GM23248 (cell line): ENCODE measurements around the gene TEX261. TPM values are rescaled to one million over a fixed set of nuclear protein-coding genes. Genes with fewer than 3 reads are reported as not detected.

Experiments
- DNase-seq: peaks from one replicate; pipeline ENCODE4 v3.0.0-alpha.2; 2015
- H2AFZ ChIP-seq: fragments of 200-600 bp; sonication (generic); 2 replicates; pipeline ENCODE4 v1.6.1; 2016; ENCODE audit warnings: antibody characterized with exemption
- H3F3A ChIP-seq: fragments of 200-600 bp; sonication (generic); 2 replicates; pipeline ENCODE4 v1.6.1; 2016; ENCODE audit warnings: mild to moderate bottlenecking, antibody characterized with exemption, mixed run types; ENCODE audit not compliant: insufficient read depth
- H3K27ac ChIP-seq: fragments of 200-600 bp; sonication (generic); 2 replicates; pipeline ENCODE4 v1.5.1; 2016; ENCODE audit warnings: mild to moderate bottlenecking
- H3K27me3 ChIP-seq: fragments of 200-600 bp; sonication (generic); replicated peaks from 2 replicates; pipeline ENCODE4 v1.6.1; 2016; ENCODE audit warnings: mild to moderate bottlenecking; ENCODE audit not compliant: insufficient read depth
- H3K36me3 ChIP-seq: fragments of 200-600 bp; sonication (generic); 2 replicates; pipeline ENCODE4 v1.6.1; 2016; ENCODE audit warnings: low read depth, mild to moderate bottlenecking
- H3K4me1 ChIP-seq: fragments of 200-600 bp; sonication (generic); 2 replicates; pipeline ENCODE4 v1.6.1; 2016; ENCODE audit warnings: mild to moderate bottlenecking; ENCODE audit not compliant: insufficient read depth
- H3K4me2 ChIP-seq: fragments of 200-600 bp; sonication (generic); one replicate; pipeline ENCODE4 v1.6.1; 2016; ENCODE audit warnings: mild to moderate bottlenecking; ENCODE audit not compliant: unreplicated experiment
- H3K4me3 ChIP-seq: fragments of 200-600 bp; sonication (generic); 2 replicates; pipeline ENCODE4 v1.5.1; 2016; ENCODE audit warnings: mild to moderate bottlenecking
- H3K79me2 ChIP-seq: fragments of 200-600 bp; sonication (generic); 2 replicates; pipeline ENCODE4 v1.6.1; 2016; ENCODE audit warnings: mild to moderate bottlenecking; ENCODE audit not compliant: insufficient read depth
- H3K9ac ChIP-seq: fragments of 200-600 bp; sonication (generic); 2 replicates; pipeline ENCODE4 v1.6.1; 2016; ENCODE audit warnings: mild to moderate bottlenecking
- H3K9me2 ChIP-seq: fragments of 200-600 bp; sonication (generic); 2 replicates; pipeline ENCODE4 v1.6.1; 2016; ENCODE audit warnings: mixed run types, mild to moderate bottlenecking, moderate library complexity; ENCODE audit not compliant: insufficient read depth
- H3K9me3 ChIP-seq: fragments of 200-600 bp; sonication (generic); one replicate; pipeline ENCODE4 v1.6.1; 2017; ENCODE audit warnings: low read depth
- H4K20me1 ChIP-seq: fragments of 200-600 bp; sonication (generic); 2 replicates; pipeline ENCODE4 v1.6.0; 2016; ENCODE audit not compliant: insufficient read depth
- EZH2 ChIP-seq: fragments of 200-600 bp; sonication (generic); IDR thresholded peaks from 2 replicates; pipeline ENCODE4 v1.6.1; 2018; ENCODE audit warnings: antibody characterized with exemption, mild to moderate bottlenecking; ENCODE audit not compliant: insufficient read depth, poor library complexity, severe bottlenecking
- EZH2phosphoT487 ChIP-seq: fragments of 200-600 bp; sonication (generic); IDR thresholded peaks from 2 replicates; pipeline ENCODE4 v1.6.1; 2018; ENCODE audit warnings: antibody characterized with exemption, moderate library complexity, mild to moderate bottlenecking, low read depth; ENCODE audit not compliant: insufficient read depth
- WGBS, 2 experiments: methylation state at CpG; one replicate each; pipeline ENCODE4 v1.1.6; 2015 to 2017; ENCODE audit warnings: low lambda C conversion rate in 2 of 2, low coverage in 1 of 2; ENCODE audit errors: missing lambda C conversion rate in 2 of 2; 5-methylcytosine and 5-hydroxymethylcytosine counted together
- in situ Hi-C: fragments of 300-500 bp; cut with MboI; formaldehyde crosslinking; loops from 2 replicates; pipeline ENCODE4 v1.15.0; 2020
- polyA plus RNA-seq: library from polyadenylated mRNA; unstranded; fragments of >200 nt; fragmentation: Nextera tagmentation; extraction: Ambion mirVana; gene quantifications from 2 replicates; pipeline ENCODE4 v1.2.1, GENCODE V29; 2016
- total RNA-seq: library from RNA; depleted of rRNA; stranded (reverse); fragments of >200 nt; shearing (Covaris generic); gene quantifications from 2 replicates; pipeline ENCODE4 v1.2.3, GENCODE V29; 2014

TEX261 gene
- total and polyA plus RNA-seq, 2 experiments from 2014 or later: 54.1 to 64.1 TPM

- Histone ChIP-seq H3K9ac (no peak overlapping the region), H3K9me2 (no peaks in the 10 kb centered on the region), H3K4me3 (no peak overlapping the region), H3K27ac (no peak overlapping the region), H3K9me3 (no peaks in the 10 kb centered on the region), H4K20me1 (no peaks in the 10 kb centered on the region), H3K79me2 (no peaks in the 10 kb centered on the region), H3K4me2 (no peak overlapping the region), H3F3A (no peaks in the 10 kb centered on the region), H3K4me1 (no peaks in the 10 kb centered on the region), H2AFZ (no peak overlapping the region), H3K27me3 (no peaks in the 10 kb centered on the region), H3K36me3 (0 out of 2 replicates have a peak, but pooled peaks cover 6% of the 10 kb centered on the region)
- WGBS, 2 experiments: 76 to 81% methylated on average over 8 of the region's 8 CpGs
- TF ChIP-seq EZH2phosphoT487: no peak
- no peak for TF ChIP-seq EZH2
- in situ Hi-C loops: no loop called here
- DNase-seq: no peak
These were observed 11.0 kb downstream of the TEX261 start for GRCh38 chr2:70983506-70984227.

GRCh38 chr2:70982971-70983370 is 11.7 kb downstream of the TEX261 start:
- Histone ChIP-seq H3K79me2 (no peaks in the 10 kb centered on the region), H3K4me2 (no peak overlapping the region), H3K27me3 (no peaks in the 10 kb centered on the region), H3K36me3 (0 out of 2 replicates have a peak, but pooled peaks cover 4% of the 10 kb centered on the region), H3K9me2 (no peaks in the 10 kb centered on the region), H3K27ac (no peak overlapping the region), H3K9ac (no peak overlapping the region), H3F3A (peaks cover 2% of the 10 kb centered on the region; the same call in 1 of the 2 replicates), H4K20me1 (no peaks in the 10 kb centered on the region), H3K9me3 (no peaks in the 10 kb centered on the region), H2AFZ (no peak overlapping the region), H3K4me3 (no peak overlapping the region), H3K4me1 (peaks cover 3% of the 10 kb centered on the region)
- WGBS, 2 experiments: 85 to 95% methylated on average over 3 of the region's 3 CpGs
- TF ChIP-seq EZH2phosphoT487: no peak
- TF ChIP-seq EZH2: no peak
- no peak for DNase-seq
- in situ Hi-C loops: no loop called here

GRCh38 chr2:70981866-70982810 is 12.5 kb downstream of the TEX261 start:
- H3K4me2 ChIP-seq: no peak overlapping the region
- no peak overlapping the region for H2AFZ ChIP-seq
- no peaks in the 10 kb centered on the region for H4K20me1 ChIP-seq
- H3K4me3 ChIP-seq: no peak overlapping the region
- no peaks in the 10 kb centered on the region for H3K9me3 ChIP-seq
- TF ChIP-seq EZH2 (no peak), EZH2phosphoT487 (no peak)
- no peak overlapping the region for H3K27ac ChIP-seq
- peaks cover 8% of the 10 kb centered on the region for H3F3A ChIP-seq
- no peaks in the 10 kb centered on the region for H3K79me2 ChIP-seq
- no peak overlapping the region for H3K9ac ChIP-seq
- H3K36me3 ChIP-seq: no peaks in the 10 kb centered on the region
- in situ Hi-C loops: no loop called here
- 82 to 84% methylated on average over 14 of the region's 14 CpGs for WGBS, 2 experiments
- peaks cover 9% of the 10 kb centered on the region for H3K4me1 ChIP-seq
- no peaks in the 10 kb centered on the region for H3K9me2 ChIP-seq
- no peaks in the 10 kb centered on the region for H3K27me3 ChIP-seq
- no peak for DNase-seq

GRCh38 chr2:70981421-70981820 is 13.3 kb downstream of the TEX261 start:
- Histone ChIP-seq H3K9ac (no peak overlapping the region), H3K36me3 (no peaks in the 10 kb centered on the region), H3K4me1 (peaks cover 12% of the 10 kb centered on the region), H2AFZ (no peak overlapping the region), H3K4me2 (no peak overlapping the region), H4K20me1 (no peaks in the 10 kb centered on the region), H3K27me3 (no peaks in the 10 kb centered on the region), H3F3A (peaks cover 11% of the 10 kb centered on the region), H3K79me2 (no peaks in the 10 kb centered on the region), H3K27ac (no peak overlapping the region), H3K9me3 (no peaks in the 10 kb centered on the region), H3K9me2 (no peaks in the 10 kb centered on the region), H3K4me3 (no peak overlapping the region)
- in situ Hi-C loops: no loop called here
- DNase-seq: no peak
- whole genome bisulfite sequencing, 2 experiments: 88 to 92% methylated on average over 2 of the region's 2 CpGs
- no peak for TF ChIP-seq EZH2
- TF ChIP-seq EZH2phosphoT487: no peak
